CD4-positive, alpha-beta T cell treated with Interleukin-4 for 1 hour (primary cell): Measurements from ENCODE around the gene TMEM204.

Source experiments
- DNase-seq, 2 donors: peaks; one replicate each; pipeline ENCODE4 v3.0.0-alpha.2; 2020 to 2022

TMEM204 gene

DNA sequence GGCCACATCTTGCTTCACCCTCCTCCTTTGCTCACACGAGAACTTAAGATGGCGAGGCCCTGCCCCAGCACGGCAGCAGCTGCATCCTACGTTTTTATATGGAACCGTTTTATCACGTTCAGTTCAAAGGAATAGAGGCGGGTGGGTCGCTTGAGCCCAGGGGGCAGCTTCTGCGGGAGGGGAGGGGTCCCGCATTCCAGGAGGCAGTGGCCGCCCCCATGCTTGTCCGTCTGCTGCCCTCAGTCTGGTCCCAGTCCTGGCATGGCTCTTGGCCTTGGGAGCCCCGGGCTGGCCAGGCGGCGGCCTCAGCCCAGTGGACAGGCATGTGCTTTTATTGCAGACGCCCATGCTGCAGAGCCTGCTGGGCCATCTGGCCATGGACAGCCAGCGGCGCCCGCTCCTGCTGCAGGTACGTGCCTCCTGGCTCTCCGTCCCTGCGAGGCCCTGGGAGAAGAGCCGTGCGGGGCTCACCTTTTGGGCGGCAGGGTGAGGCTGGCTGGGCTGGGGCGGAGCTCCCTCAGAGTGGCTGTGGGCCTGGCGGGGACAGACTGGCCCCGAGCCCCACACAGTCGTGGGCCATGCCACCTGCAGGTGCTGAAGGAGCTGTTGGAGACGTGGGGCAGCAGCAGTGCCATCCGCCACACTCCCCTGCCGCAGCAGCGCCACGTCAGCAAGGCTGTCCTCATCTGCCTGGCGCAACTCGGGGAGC is 33.6 kb upstream of the TMEM204 start:
- no peak for DNase-seq

DNA sequence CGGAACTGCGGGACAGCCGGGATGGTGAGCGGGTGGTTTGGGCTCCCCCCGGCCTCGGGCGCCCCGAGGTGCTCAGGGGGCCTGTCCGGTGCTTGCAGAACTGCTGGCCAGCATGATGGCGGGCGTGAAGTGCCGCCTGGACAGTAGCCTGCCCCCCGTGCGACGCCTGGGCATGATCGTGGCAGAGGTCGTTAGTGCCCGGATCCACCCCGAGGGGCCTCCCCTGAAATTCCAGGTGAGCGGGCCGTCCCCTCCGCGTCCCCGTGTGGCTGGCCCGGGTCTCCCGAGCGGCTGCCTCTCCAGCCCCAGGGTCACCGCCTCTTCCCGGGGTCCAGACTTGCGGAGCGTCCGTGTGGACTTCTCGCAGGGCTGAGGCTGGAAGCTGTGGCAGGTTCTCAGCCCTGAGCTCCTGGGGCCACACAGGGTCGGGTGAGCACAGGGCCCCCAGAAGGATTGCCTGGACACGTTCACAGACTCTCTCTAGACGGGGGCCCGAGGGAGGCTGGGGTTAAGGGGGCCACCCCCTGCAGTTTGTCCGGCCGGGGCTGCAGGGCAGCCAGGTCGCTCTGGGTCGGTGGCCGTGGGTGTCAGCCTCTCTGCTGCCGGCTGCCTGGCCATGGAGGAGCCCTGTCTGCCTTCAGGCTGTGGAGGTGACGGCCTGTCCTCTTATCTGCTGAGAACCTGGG is 32.9 kb upstream of the TMEM204 start:
- no peak for DNase-seq

DNA sequence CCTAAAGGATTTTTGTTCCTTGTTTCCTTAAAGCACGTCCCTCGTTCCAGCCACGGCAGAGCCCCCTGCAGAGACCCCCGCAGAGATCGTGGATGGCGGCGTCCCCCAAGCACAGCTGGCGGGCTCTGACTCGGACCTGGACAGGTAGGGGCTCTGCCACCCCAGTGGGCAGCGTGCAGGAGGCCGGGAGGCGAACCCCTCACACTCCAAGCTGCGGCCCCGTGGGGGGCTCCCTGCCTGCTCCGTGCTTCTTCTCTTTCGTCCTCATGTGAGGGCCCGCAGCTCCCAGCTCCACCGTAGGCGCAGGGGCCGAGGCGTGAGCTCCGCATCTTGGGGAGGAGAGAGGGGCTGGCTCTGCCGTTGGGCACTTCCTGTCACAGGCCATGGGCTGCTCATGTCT is 31.8 kb upstream of the TMEM204 start:
- no peak for DNase-seq

DNA sequence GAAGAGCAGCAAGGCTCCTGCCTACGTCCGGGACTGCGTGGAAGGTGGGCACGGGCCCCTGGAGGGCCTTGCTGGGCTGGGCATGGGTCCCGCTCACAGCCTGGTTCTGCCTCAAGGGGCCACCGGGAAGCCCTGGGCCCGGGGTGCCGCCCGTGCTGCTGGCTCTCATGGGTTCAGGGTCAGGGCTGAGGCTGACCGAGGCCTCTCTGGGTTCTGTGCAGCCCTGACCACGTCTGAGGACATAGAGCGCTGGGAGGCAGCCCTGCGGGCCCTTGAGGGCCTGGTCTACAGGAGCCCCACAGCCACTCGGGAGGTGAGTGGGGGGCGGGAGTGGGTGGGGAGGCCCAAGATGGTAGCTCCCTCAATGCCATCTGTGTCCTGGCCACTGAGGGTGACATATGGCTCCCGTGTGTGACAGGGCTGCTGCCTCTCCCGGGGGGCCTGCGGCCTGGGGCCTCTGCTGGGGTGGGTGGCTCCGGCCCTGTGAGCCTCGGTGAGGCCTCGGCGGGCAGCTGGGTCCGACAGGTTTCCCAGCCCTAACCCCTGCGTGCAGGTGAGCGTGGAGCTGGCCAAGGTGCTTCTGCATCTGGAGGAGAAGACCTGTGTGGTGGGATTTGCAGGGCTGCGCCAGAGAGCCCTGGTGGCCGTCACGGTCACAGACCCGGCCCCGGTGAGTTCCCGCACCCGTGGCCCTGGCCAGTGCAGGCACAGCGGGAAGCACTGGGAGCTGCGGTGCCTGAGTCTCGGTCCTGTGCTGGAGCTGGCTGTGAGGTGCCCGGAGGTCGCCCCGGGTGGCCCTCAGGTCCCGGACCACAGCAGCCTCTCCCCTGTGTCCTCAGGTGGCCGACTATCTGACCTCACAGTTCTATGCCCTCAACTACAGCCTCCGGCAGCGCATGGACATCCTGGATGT is 31.1 kb upstream of the TMEM204 start:
- no peak for DNase-seq

DNA sequence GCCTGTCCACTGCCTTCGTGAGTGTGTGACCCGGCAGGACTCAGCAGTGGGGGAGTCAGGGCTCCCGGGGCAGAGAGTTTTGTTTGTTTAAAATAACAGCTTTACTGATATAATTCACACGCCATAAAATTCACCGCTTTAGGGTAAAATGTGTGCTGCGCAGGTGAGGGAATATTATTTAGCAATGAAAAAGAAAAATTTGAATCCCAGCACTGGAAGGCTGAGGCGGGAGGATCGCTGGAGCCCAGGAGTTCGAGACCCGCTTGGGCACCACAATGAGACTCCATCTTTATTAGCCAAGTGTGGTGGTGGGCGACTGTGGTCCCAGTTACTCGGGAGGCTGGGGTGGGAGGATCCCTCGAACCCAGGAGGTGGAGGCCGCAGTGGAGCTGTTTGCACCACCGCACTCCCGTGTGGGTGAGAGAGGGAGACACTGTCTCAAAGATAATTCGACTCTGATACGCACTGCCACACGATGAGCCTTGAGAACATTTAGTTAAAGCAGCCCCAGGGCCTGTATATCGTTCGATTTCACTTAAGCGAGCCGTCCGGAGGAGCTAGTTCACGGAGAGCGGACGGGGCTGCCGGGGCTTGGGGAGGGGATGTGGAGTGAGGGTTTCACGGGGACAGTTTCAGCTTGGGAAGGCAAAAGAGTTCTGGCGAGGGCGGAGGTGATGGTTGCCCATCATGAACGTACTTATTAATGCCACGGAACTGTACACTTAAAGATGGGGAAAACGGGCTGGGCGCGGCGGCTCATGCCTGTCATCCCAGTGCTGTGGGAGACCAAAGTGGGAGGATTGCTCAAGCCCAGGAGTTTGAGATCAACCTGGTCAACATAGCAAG is 30.1 kb upstream of the TMEM204 start:
- no peak for DNase-seq

DNA sequence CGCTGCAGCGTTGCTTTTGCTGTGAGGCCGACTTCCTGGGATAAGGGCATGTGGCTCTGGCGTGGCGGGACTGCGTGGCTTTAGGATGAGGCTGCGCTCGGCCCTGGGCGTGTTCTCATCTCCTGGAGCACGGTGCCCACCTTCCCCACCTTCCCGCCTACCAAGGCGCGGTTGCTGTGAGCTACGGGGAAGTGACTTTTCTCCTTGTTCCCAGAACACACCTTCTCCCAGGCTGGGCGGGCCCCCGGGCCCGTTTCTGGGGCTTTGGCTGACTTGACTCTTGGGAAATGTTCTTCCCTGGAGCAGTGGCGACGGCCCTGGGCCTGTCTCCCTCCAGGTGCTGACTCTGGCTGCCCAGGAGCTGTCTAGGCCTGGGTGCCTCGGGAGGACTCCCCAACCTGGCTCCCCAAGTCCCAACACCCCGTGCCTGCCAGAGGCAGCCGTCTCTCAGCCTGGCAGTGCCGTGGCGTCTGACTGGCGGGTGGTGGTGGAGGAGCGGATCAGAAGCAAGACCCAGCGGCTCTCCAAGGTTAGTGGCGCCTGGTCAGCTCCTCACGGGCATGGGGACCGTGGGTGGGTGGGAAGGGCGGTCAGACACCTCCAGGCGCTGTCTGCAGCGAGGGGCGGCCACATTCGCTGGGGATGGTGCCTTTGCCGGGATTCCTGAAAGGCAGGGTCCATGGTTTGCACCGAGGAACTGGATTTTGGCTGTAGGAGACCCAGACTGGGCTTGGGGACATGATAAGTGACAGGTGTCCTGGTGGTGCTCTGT is 28.2 kb upstream of the TMEM204 start:
- DNase-seq: no peak

DNA sequence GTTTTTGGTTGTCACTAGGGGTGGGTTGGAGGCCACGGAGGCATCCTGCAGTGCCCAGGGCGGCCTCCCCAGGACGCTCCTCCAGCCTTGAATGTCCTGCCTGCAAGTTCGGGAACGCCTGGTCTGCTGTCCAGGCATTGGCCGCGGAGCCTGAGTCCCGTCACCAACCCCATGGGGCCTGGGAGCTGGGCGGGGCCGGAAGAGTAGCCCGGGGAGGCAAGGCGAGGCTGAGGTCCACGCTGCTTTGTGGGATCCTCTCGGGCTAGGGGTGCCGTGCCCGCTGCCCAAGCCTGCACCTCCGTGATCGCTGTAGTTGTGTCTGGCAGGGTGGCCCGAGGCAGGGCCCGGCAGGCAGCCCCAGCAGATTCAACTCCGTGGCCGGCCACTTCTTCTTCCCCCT is 27.6 kb upstream of the TMEM204 start:
- DNase-seq: no peak

DNA sequence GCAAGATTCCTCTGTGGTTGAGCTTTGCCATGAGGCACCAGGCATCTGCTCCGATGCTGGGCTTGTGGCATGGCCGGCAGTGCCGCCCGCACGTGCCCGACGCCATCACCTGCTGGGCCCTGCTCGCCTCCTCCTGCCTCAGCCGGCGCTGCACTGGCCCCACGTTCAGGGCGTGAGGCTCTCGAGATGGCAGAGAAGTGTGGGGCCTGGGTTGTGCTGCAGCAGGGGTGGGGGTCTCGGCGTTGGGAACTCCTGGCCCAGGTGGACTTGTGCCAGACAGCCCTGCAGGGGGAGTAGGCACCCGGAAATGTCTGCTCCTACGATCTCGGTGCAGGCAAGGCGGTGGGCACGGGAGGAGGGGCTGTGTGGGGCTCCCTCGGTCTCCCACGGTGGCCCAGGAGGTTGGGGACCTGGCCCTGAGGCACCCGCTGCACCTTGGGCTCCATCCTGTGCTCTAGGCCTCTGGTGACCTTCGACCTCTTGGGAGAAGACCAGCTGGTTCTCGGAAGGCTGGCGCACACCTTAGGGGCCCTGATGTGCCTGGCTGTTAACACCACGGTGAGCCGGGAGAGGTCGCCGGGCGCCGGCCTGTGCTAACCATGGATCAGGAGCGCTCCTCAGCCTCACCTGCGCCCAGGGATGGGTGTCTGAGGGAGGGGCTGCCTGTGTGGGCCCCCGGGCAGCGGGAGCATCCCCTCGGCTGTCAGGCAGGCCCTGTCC is 26.8 kb upstream of the TMEM204 start:
- DNase-seq: no peak

DNA sequence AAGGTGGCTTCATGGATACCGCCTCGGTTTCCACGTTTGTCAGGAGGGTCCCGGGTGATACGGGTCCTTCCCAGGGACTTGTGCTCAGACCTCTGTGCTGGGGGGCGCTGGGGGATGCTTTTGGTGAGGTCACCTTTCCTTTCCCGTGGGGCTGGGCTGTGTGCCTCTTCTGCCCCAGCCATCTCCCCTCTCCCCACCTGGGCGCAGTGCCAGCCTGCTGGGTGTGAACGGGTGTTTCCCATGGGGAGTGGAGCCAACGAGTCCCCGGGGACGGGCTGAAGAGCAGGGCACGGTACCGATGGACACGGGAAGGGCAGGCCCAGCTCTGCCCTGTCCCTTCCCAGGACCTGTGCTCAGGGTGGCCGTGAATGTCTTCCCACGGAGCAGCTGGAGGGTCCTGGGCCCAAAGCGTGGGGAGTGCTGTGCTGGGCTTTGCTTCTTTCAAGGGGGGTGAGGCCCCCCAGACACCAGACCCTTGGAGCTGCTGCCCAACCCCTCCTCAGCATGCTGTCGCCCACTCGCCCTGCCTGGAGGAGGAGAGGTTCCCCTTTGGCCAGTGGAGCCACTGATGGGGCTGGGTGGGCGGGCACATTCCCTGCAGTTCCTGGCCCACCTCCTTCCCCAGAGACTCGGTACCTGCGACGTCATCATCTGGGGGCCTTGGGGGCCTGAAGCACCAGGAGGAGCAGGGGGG is 24.8 kb upstream of the TMEM204 start:
- no peak for DNase-seq

DNA sequence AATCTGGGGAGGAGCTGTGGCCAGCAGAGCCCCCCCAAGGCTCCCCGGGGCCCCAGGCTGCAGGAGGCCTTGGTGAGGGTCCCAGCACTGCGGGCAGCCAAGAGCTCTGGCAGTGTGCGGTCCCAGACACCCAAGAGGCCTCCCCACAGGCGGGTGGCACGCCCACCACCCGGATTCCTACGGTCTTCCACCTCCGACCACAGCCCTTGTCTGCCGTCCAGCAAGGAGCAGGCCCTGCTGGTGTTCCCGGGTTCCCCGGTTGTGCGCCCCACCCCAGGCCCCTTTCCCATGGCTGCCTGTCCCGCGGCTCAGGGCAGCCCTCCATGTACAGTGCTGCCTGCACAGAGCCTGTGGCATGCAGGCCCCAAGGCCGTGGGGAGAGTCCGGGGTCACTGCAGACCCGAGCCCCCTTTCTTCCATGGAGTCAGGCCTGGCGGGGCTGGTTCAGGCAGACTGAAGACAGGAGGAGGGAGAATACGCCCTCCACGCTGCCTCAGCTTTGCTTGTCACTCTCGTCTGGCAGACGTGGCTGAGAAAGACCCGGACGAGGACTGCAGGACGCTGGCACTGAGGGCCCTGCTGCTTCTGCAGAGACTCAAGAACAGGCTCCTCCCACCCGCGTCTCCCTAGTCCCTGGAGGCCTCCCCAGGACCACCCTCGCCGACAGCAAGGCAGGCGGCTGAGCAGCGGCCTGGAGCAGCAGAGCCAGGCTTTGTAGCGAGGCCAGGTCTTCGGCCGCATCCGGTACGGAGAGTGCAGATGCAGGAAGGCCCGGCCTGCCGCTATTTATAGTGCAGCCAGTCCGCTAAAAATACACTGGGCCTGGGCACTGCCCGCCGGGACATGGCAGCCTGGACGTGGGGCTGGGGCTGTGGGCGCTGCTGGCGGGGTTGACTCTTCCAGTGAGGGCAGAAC is 23.9 kb upstream of the TMEM204 start:
- no peak for DNase-seq

DNA sequence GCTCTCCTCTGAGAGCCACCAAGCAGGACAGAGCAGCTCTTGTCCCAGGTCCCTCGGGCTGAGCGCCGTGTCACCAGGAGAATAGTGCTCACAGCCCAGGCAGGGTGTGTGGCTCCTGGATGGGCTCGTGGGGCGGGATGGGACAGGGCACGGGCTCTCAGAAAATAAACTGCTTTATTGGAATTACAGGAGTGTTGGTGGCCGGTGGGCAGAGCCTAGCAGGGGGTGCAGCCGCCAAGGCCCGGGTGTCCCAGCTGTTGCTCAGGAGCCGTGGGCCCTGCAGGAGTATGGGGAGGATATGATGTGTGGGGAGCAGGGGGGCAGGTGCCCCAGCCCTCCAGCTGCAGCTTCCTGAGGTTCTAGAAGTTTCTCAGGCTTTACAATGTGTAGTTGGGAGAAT is 23.2 kb upstream of the TMEM204 start:
- no peak for DNase-seq

DNA sequence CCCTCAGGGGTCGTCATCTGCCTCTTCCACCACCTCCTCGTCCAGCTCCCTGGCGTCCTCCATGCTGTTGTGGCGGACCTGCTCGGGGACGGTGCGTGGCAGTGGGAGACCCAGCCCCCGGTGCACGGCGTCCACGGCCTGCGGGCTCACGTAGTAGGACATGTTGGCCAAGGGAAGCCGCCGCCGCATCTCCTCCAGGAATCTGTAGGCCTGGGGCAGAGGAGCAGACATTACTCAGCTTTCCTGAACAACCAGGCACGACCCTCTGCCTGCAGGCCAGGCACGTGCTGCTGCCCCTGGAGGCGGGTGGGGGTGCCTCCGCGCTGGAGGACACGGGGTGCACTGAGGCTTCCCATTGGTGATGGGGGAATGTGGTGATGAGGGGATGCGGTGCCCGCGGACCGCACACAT is 22.5 kb upstream of the TMEM204 start:
- no peak for DNase-seq

DNA sequence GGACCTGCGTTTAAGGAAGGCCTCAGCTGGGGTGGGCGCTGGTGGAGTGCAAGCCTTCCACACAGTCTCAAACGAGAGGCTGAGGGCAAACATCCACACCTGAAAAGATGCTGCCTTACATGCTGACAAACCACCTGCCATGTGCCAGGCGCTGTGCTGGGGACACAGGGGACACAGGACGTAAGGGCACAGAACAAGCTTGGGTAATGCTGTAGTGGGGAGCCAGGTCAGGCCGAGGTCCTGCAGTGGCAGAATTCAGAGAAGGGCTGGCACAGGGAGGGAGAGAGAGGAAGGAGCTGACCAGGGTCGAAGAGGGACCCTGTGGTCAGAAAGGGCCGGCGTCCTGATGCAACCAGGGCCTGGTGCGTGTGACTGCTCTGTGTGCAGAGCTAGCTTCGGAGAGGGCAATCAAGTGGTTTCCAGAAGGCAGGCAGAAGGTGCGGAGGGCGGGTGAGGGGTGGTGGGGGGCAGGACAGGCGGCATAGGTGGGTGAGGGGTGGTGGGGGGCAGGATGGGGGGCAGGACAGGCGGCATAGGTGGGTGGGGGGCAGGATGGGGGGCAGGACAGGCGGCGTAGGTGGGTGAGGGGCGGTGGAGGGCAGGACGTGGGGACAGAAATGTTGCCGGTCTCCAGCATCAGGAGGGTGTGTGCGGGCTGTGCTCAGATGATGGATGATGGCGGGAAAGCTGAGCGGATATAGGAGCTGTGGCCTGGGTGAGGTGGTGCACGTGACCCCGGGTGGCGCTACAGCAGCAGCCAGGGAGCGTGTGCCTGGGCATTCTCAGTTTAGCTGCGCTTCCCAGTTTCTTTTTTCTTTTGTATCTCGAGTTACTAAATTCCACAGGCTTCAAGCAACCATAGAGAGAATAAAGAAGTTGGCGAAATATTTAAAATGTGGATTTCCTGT is 21.6 kb upstream of the TMEM204 start:
- DNase-seq: no peak

DNA sequence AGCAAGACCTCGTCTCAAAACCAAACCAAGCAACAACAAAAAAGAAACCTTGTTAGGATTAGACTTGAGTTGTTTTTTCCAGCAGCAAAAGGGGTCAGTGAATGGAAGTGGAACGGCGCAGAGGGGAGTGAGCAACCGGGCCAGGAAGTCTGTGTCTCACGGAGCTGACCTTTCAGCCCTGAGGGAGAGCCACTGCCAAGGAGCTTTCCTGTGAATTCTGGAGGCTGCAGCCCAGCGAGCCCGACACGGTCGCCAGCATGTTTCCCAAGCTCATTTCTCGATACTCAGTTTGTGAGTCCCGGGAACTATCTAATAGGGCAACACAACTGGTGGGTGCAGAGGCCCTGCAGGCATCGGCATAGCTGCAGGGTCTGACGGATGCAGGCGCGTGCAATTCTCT is 20.7 kb upstream of the TMEM204 start:
- DNase-seq: no peak

DNA sequence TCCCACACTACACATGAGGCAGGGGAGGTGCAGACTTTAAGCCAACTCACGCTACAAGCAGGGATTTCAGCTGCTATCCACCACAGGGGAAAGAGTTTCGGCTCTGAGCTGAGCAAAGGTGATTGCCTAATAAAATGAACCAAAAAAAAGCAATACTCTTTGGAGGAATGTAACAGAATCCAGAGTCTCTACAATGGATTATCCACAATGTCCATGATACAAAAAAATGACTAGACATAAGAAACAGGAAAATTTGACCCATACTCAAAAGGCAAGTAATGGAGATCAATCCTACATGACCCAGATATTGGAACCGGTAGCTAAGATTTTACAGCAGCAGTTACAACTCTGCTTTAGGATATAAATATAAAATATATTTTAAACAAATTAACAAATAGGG is 19.0 kb upstream of the TMEM204 start:
- DNase-seq: no peak

DNA sequence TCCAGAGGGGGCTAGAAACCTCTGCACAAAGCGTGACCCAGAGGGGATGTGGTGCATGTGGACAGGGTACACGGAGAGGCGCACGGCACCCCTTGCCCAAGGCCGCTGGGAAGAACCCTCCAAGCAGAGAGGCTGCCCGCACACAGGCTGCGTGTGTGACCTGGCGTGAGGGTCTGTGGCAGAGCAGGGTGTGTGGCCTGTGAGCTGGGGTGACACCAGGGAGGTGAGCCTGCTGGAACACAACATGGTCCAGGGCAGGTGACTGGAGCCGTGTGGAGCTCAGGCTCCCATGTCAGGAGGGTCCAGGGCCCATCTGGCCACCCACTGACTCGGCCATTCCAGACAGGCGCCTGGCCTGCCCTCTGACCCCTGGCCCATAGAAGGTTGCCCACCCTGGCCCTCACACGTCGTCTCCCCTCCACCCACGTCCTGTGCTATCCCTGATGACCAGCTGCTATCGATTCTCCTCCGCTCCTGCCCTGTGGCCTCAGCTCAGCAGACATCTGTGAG is 14.8 kb upstream of the TMEM204 start:
- no peak for DNase-seq

DNA sequence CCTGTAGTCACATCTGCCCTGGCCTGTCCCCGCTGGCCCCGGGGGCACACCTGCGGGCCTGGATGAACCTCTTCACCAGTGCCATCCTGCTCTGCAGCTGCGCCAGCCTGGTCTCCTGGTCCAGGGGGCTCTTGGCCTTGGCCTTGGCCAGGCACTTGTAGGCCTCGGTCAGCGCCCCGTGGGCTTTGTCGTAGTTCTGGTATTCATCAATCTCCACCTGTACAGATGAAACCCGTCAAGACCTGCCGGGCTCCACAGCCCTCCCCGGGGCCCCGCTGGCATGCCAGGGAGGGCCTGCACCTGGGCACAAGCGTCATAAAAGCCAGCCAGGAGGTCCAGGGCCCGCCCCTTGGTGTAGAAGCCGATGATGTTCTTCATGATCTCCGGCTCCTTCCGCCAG is 13.6 kb upstream of the TMEM204 start:
- DNase-seq: no peak

DNA sequence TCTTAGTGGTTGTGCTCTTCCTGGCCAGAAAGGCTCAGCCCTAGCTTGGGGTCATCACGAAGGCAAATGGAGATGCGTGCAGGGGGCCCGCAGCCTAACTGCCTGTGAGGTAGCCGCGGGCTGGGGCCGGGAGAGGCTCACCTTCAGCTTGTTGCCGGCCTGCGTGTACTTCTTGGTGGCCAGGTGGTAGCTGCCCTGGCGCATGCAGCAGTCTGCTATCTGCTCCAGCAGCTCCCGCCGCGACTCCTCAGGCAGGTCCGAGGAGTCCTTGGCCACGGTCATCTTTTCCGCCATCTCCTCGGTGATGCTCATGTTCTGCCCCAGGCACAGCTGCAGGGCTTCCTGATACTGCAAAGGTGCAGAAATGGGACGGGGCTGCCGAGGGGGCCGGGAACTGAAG is 13.0 kb upstream of the TMEM204 start:
- DNase-seq: no peak
